Measurements from ENCODE around the gene ATP6V0A4. TPM values are rescaled to one million over a fixed set of nuclear protein-coding genes. Genes with fewer than 3 reads are reported as not detected.

The ATP6V0A4 gene
- not detected in 2 replicates for total RNA-seq (2012; rRNA removed)

GRCh38 chr7:138797715-138798320 lies at the start of gene ATP6V0A4, which contains the start of gene TMEM213:
ATP6V0A4 (minus strand) TSS chr7:138798196; CDS start chr7:138771247, 26,949 bp downstream.
TMEM213 (plus strand) TSS chr7:138797994; CDS start chr7:138798105, 111 bp downstream.
- Histone ChIP-seq H3K4me2 (ENCODE audit: low read length) (no peak within 1 kb of the TSS), H3K9ac (ENCODE audit: low read depth, low read length) (no peak within 1 kb of the TSS), H3K36me3 (ENCODE audit: insufficient read depth, low read length) (no peaks in the 10 kb centered on the region), H3K27me3 (ENCODE audit: control insufficient read depth, insufficient read depth, low read length) (peaks cover 4% of the 10 kb centered on the region), H3K4me1 (ENCODE audit: control insufficient read depth, insufficient read depth, low read length) (no peaks in the 10 kb centered on the region), H3K4me3 (ENCODE audit: low read length) (no peak within 1 kb of the TSS), H3K9me3 (replicated peaks; ENCODE audit: low read length) (no peaks in the 10 kb centered on the region)

GRCh38 chr7:138845711-138846110 lies 47.7 kb upstream of the ATP6V0A4 start:
- Histone ChIP-seq H3K36me3 (ENCODE audit: insufficient read depth, low read length) (no peaks in the 10 kb centered on the region), H3K9ac (ENCODE audit: low read depth, low read length) (no peak overlapping the region), H3K27me3 (ENCODE audit: control insufficient read depth, insufficient read depth, low read length) (no peaks in the 10 kb centered on the region), H3K4me3 (ENCODE audit: low read length) (no peak overlapping the region), H3K4me1 (ENCODE audit: control insufficient read depth, insufficient read depth, low read length) (no peaks in the 10 kb centered on the region), H3K4me2 (ENCODE audit: low read length) (no peak overlapping the region), H3K9me3 (replicated peaks; ENCODE audit: low read length) (no peaks in the 10 kb centered on the region)

- H3K9ac ChIP-seq (ENCODE audit: low read depth, low read length) = no peak overlapping the region
- no peaks in the 10 kb centered on the region for H3K9me3 ChIP-seq (replicated peaks; ENCODE audit: low read length)
- H3K27me3 ChIP-seq (ENCODE audit: control insufficient read depth, insufficient read depth, low read length) = no peaks in the 10 kb centered on the region
- no peaks in the 10 kb centered on the region for H3K4me1 ChIP-seq (ENCODE audit: control insufficient read depth, insufficient read depth, low read length)
- no peaks in the 10 kb centered on the region for H3K36me3 ChIP-seq (ENCODE audit: insufficient read depth, low read length)
- H3K4me3 ChIP-seq (ENCODE audit: low read length) = no peak overlapping the region
- H3K4me2 ChIP-seq (ENCODE audit: low read length) = no peak overlapping the region
Observed at GRCh38 chr7:138843632-138844580, 45.9 kb upstream of the ATP6V0A4 start.

DNA sequence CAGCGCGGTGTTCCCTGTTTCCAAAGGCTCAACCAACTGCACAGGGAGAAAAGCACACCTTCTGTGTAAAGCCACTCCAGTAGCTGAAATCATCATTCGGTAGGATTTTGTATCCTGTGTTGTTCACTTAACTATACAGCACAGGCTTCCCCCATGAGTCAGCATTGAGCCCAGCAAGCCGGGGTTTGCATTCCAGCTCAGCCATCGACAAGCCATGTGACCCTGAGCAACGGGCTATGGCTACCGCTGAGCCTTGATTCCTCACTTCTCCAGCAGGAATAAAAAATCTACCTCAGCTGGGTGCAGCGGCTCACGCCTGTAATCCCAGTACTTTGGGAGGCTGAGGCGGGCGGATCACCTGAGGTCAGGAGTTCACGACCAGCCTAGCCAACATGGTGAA lies 44.1 kb upstream of the ATP6V0A4 start:
- Histone ChIP-seq H3K36me3 (ENCODE audit: insufficient read depth, low read length) (no peaks in the 10 kb centered on the region), H3K4me1 (ENCODE audit: control insufficient read depth, insufficient read depth, low read length) (no peaks in the 10 kb centered on the region), H3K4me3 (ENCODE audit: low read length) (no peak overlapping the region), H3K27me3 (ENCODE audit: control insufficient read depth, insufficient read depth, low read length) (no peaks in the 10 kb centered on the region), H3K9ac (ENCODE audit: low read depth, low read length) (no peak overlapping the region), H3K9me3 (replicated peaks; ENCODE audit: low read length) (no peaks in the 10 kb centered on the region), H3K4me2 (ENCODE audit: low read length) (no peak overlapping the region)

DNA sequence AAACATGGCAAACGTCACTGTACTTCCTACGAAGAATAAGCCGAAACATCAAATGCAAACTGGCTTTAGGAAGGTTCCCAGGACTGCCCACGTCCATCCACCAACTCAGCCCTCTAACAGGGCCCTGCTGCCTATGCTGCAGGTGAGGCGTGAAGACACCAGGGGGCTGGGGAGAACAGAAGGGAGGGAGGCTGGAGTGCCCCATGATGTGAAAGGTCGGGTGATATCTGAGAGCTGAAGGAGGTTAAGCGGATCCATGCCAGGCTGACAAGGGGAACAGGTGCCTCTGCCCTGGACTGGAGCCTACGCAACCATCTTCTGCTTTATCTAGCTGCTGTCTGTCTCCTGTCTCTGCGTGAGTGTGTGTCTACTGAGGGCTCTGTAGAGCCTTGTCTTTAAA lies 40.2 kb upstream of the ATP6V0A4 start:
- Histone ChIP-seq H3K4me2 (ENCODE audit: low read length) (no peak overlapping the region), H3K36me3 (ENCODE audit: insufficient read depth, low read length) (no peaks in the 10 kb centered on the region), H3K4me1 (ENCODE audit: control insufficient read depth, insufficient read depth, low read length) (no peaks in the 10 kb centered on the region), H3K9ac (ENCODE audit: low read depth, low read length) (no peak overlapping the region), H3K4me3 (ENCODE audit: low read length) (no peak overlapping the region), H3K27me3 (ENCODE audit: control insufficient read depth, insufficient read depth, low read length) (no peaks in the 10 kb centered on the region), H3K9me3 (replicated peaks; ENCODE audit: low read length) (no peaks in the 10 kb centered on the region)

- no peaks in the 10 kb centered on the region for H3K36me3 ChIP-seq (ENCODE audit: insufficient read depth, low read length)
- no peak overlapping the region for H3K4me3 ChIP-seq (ENCODE audit: low read length)
- H3K9me3 ChIP-seq (replicated peaks; ENCODE audit: low read length) = no peaks in the 10 kb centered on the region
- no peak overlapping the region for H3K4me2 ChIP-seq (ENCODE audit: low read length)
- H3K27me3 ChIP-seq (ENCODE audit: control insufficient read depth, insufficient read depth, low read length) = no peaks in the 10 kb centered on the region
- H3K9ac ChIP-seq (ENCODE audit: low read depth, low read length) = no peak overlapping the region
- H3K4me1 ChIP-seq (ENCODE audit: control insufficient read depth, insufficient read depth, low read length) = no peaks in the 10 kb centered on the region
Observed at GRCh38 chr7:138837627-138838026, 39.6 kb upstream of the ATP6V0A4 start.

DNA sequence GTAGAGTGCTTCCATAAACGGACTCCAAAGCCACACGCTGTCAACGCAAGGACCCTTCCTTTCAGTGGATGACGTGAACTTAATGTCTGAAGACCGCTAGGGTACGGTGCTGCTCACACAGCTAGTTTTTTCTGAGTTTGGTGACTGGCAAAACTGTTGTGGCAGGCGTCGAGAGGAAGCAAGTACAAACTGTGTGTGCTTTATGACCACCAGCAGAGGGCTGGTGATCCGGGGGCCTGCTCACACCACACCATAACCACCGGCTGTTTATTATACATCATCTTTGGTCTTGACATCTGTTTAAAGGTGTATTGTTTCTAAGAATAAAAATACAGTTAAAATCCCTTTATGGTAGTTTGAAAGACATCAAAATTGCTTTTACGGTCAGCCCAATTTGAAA lies 37.1 kb upstream of the ATP6V0A4 start:
- Histone ChIP-seq H3K9me3 (replicated peaks; ENCODE audit: low read length) (no peaks in the 10 kb centered on the region), H3K36me3 (ENCODE audit: insufficient read depth, low read length) (no peaks in the 10 kb centered on the region), H3K4me1 (ENCODE audit: control insufficient read depth, insufficient read depth, low read length) (no peaks in the 10 kb centered on the region), H3K9ac (ENCODE audit: low read depth, low read length) (no peak overlapping the region), H3K27me3 (ENCODE audit: control insufficient read depth, insufficient read depth, low read length) (no peaks in the 10 kb centered on the region), H3K4me3 (ENCODE audit: low read length) (no peak overlapping the region), H3K4me2 (ENCODE audit: low read length) (no peak overlapping the region)

- Histone ChIP-seq H3K27me3 (ENCODE audit: control insufficient read depth, insufficient read depth, low read length) (no peaks in the 10 kb centered on the region), H3K4me1 (ENCODE audit: control insufficient read depth, insufficient read depth, low read length) (no peaks in the 10 kb centered on the region), H3K4me2 (ENCODE audit: low read length) (no peak overlapping the region), H3K4me3 (ENCODE audit: low read length) (no peak overlapping the region), H3K9me3 (replicated peaks; ENCODE audit: low read length) (no peaks in the 10 kb centered on the region), H3K9ac (ENCODE audit: low read depth, low read length) (no peak overlapping the region), H3K36me3 (ENCODE audit: insufficient read depth, low read length) (no peaks in the 10 kb centered on the region)
Observed at GRCh38 chr7:138834583-138834982, 36.6 kb upstream of the ATP6V0A4 start.

GRCh38 chr7:138833596-138833995 lies 35.6 kb upstream of the ATP6V0A4 start:
- Histone ChIP-seq H3K27me3 (ENCODE audit: control insufficient read depth, insufficient read depth, low read length) (no peaks in the 10 kb centered on the region), H3K4me3 (ENCODE audit: low read length) (no peak overlapping the region), H3K9me3 (replicated peaks; ENCODE audit: low read length) (no peaks in the 10 kb centered on the region), H3K4me1 (ENCODE audit: control insufficient read depth, insufficient read depth, low read length) (no peaks in the 10 kb centered on the region), H3K36me3 (ENCODE audit: insufficient read depth, low read length) (no peaks in the 10 kb centered on the region), H3K9ac (ENCODE audit: low read depth, low read length) (no peak overlapping the region), H3K4me2 (ENCODE audit: low read length) (no peak overlapping the region)

DNA sequence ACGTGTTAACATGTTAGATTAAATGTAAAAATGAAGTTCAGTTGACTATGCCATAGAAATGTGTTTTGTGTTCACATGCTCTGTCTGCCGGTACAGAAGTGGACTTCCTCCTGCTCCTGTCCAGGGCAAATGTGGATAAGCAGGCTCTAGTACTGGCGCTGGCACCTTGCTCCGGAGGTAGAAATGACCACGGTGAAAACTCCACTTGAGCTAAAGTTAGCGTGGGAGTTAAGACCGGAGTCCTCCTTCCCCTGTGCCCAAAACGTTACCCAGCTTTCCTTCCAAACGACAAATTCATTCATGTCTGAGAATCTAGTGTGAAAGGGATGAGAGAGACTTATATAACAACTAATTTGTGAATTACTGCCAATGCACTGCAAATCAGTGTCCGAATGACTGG lies 35.0 kb upstream of the ATP6V0A4 start:
- H3K9me3 ChIP-seq (replicated peaks; ENCODE audit: low read length) = no peaks in the 10 kb centered on the region
- H3K4me3 ChIP-seq (ENCODE audit: low read length) = no peak overlapping the region
- H3K27me3 ChIP-seq (ENCODE audit: control insufficient read depth, insufficient read depth, low read length) = no peaks in the 10 kb centered on the region
- H3K4me2 ChIP-seq (ENCODE audit: low read length) = no peak overlapping the region
- H3K36me3 ChIP-seq (ENCODE audit: insufficient read depth, low read length) = no peaks in the 10 kb centered on the region
- H3K9ac ChIP-seq (ENCODE audit: low read depth, low read length) = no peak overlapping the region
- no peaks in the 10 kb centered on the region for H3K4me1 ChIP-seq (ENCODE audit: control insufficient read depth, insufficient read depth, low read length)

DNA sequence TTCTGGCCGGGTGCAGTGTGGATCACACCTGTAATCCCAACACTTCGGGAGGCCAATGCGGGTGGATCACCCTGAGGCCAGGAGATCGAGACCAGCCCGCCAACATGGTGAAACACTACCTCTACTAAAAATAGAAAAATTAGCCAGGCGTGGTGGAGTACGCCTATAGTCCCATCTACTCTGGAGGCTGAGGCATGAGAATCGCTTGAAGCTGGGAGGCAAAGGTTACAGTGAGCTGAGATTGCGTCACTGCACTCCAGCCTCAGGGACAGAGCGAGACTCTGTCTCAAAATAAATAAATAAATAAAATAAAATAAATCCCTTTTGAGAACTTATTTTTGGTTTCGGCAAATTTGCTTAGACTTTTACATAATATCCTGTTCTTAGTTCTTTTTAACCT lies 31.3 kb upstream of the ATP6V0A4 start:
- Histone ChIP-seq H3K9ac (ENCODE audit: low read depth, low read length) (no peak overlapping the region), H3K4me2 (ENCODE audit: low read length) (no peak overlapping the region), H3K9me3 (replicated peaks; ENCODE audit: low read length) (no peaks in the 10 kb centered on the region), H3K27me3 (ENCODE audit: control insufficient read depth, insufficient read depth, low read length) (no peaks in the 10 kb centered on the region), H3K4me3 (ENCODE audit: low read length) (no peak overlapping the region), H3K4me1 (ENCODE audit: control insufficient read depth, insufficient read depth, low read length) (no peaks in the 10 kb centered on the region), H3K36me3 (ENCODE audit: insufficient read depth, low read length) (no peaks in the 10 kb centered on the region)

Measured in skeletal muscle satellite cell (primary cell).